Measurements from ENCODE around the gene PON3.
"Not testable (repeated sequence)": the region's sequence is repeated elsewhere in the genome, so short reads cannot be mapped to it uniquely, and the experiment has no call there.

PON3 gene

DNA sequence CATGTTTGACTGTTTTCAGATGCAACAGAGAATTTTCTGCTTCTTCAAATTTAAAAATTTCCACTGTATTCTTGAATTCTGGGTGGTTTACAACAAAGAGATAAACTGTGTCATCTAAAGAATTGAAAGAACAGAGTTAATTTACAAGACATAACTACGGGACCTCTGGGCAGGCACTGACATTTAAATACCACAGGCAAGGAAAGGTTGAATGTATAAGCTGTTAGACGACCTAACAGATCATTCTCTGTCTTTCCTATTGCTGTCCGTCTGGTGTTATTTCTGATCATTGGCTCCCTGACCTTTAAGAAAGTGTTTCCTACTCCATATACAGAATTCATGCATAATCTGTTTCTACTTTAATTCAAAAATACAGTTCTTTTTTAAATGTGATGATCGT lies 15.5 kb upstream of the PON3 start:
- DNase-seq, result no peak

GRCh38 chr7:95411036-95411435 lies 14.9 kb upstream of the PON3 start:
- DNase-seq, result no peak

DNA sequence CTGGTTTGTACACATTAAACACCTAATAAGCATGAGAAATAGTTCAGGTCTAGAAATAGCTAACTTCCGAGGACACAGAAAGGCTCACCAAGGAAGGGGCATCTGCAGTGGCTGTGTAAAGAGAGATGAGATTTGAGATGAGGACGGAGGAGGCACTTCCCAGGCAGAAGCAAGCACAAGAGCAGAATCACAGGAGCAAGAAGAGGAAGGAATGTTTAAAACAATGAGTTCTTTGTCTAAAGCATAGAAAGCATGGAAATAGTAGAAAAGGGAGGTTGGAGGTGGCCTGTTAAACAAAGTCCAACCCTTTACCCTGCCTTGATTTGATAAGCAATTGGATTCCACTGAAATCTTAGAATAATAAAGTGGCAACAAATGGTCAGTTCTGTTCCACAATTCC lies 11.6 kb upstream of the PON3 start:
- no peak for DNase-seq

DNA sequence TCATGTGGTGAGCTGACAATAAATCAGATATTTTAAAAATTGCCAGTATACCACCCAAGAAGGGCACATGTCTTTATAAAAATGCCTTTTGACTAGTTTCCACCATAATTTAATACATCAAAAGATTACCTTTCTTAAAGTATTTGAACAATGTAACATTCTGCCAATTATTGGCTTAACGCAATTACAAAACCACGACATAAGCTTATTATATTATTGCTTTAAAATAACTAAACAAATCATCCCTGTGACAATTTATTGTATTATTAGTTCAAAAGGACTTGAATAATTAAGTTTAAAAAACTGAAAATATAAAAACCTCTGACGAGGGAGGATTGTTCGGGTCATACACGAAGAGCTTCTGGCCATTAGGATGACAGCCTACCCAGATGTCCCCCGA lies 9.6 kb upstream of the PON3 start:
- no peak for DNase-seq

GRCh38 chr7:95405208-95405607 lies 9.0 kb upstream of the PON3 start:
- DNase-seq, result no peak

DNA sequence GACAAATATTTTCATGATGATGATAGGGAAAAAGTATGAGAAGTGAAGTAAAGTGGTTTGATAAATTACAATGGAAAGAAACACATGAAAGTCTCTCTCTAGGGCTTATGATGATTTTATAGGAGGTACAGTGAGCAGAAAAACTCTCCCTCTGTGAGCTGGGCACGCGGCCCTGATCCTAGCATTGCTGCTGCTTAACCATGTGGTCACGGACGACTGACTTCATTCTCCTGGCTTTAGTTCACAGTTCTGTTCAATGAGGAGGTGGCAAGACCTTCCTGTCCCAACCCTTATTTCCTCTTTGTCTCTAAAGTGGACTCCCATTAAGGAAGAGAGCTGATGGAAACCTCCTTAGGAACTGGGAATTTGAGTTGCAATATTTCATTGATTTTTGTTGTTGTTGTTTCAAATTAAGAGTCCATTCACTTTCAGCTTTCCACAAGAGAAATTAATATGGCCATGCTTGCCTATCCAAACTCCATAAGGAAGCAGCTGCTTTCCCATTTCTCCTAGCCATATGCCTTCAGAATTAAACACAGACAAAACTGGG lies 8.2 kb upstream of the PON3 start:
- DNase-seq, result no peak

GRCh38 chr7:95398155-95398940 lies 2.2 kb upstream of the PON3 start:
- no peak for DNase-seq

DNA sequence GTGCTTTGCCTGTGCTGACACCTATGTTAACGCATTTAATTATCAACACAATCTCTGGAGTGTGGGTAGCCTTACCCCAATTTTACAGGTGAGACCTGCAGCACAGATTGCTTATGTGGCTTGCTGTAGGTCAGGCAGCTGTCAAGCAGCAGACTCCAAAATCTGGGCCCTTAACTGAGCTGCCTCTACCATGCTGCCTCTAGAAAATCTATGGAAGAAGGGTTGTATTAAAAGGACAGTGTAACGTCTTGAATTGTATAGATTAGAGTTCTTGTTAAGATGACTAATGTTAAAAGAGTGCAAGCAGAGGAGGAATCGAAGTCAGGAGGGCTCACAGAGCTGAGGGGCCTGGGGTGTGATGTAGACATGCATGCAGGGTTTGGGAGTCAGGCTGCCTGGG lies 1.2 kb upstream of the PON3 start:
- no peak for DNase-seq

GRCh38 chr7:95395755-95396135 lies 430 bp downstream of the PON3 start:
- no peak for DNase-seq

GRCh38 chr7:95394370-95394769 lies 1.8 kb downstream of the PON3 start:
- DNase-seq, result no peak

DNA sequence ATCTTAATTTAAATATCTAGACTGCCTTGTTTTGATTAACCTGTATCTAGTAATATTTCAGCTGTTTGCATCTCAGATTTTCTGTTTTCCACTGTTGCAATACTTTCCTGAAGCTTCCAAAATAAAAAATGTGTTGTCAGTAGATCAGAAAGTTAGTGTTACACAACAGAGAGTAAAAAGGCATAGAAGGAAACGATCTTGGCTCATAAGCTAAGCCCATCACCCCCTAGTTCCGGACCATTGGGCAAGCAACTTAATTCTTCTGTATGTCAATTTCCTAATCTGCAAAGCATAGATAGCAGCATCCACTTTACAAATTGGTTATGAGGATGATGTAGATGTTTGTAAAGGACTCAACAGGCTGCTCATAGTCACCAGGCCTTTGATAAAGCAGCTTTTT lies 4.4 kb downstream of the PON3 start:
- DNase-seq, result no peak

GRCh38 chr7:95389516-95389915 lies 6.7 kb downstream of the PON3 start:
- DNase-seq, result no peak

- DNase-seq, result not testable (repeated sequence)
Measured at GRCh38 chr7:95379457-95379856, 16.7 kb downstream of the PON3 start.

DNA sequence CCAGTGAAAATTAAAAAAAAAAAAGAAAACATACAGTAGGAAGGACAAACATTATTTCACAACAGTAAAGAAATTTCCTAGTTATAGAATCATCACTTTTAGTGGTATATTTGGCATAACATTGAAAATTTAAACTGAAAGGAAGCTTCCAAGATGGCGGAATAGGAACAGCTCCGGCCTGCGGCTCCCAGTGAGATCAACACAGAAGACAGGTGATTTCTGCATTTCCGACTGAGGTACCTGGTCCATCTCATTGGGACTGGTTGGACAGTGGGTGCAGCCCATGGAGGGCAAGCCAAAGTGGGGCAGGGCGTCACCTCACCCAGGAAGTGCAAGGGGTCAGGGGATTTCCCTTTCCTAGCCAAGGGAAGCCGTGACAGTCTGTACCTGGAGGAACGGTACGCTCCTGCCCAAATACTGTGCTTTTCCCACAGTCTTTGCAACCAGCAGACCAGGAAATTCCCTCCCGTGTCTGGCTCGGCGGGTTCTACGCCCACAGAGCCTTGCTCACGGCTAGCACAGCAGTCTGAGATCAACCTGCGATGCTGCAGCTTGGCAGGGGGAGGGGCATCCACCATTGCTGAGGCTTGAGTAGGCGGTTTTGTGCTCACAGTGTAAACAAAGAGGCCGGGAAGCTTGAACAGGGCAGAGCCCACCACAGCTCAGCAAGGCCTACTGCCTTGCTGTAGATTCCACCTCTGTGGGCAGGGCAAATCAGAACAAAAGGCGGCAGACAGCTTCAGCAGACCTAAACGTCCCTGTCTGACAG lies 19.4 kb downstream of the PON3 start:
- no peak for DNase-seq

- no peak for DNase-seq
Measured at GRCh38 chr7:95375591-95376257, 20.5 kb downstream of the PON3 start.

- DNase-seq, result no peak
Measured at GRCh38 chr7:95373323-95373722, 22.9 kb downstream of the PON3 start.

DNA sequence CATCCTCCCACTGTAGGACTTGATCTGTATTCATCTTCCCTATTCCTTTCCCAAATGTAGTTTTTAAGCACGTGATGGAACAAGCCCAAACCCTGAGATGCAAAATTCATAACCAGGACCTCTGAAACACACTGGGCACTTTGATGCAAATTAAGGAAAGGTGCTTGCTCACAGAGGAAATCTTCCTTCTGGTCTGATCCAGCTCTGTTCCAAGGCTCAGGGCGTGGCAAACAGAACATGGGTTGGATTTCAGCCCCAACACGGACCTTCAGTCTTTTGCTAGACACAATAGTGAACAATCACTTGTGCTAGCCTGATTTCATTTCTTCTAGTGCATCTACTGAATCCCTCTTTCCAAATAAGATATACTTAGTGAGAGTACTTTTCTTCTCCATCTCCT lies 27.9 kb downstream of the PON3 start:
- no peak for DNase-seq

- DNase-seq, result no peak
Measured at GRCh38 chr7:95367606-95368005, 28.6 kb downstream of the PON3 start.

DNA sequence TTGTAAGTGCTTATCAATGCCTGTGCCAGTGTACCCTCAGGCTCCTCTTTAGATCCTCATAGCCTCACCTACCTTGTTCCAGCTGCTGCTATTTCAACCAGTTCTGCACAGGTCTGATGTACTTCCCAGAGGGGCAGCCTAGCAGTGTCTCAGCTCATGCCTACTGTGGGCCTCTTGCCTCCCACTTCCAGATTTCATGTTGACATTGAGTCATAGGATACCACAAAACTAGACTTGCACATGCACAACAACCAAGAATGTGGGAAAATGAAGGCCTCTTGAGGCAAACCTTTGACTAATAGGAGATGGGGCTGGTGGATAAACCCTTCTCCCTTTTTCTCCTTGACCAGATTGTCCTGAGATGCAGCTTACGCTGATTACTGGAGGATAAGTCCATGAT lies 31.0 kb downstream of the PON3 start:
- DNase-seq, result no peak

DNA sequence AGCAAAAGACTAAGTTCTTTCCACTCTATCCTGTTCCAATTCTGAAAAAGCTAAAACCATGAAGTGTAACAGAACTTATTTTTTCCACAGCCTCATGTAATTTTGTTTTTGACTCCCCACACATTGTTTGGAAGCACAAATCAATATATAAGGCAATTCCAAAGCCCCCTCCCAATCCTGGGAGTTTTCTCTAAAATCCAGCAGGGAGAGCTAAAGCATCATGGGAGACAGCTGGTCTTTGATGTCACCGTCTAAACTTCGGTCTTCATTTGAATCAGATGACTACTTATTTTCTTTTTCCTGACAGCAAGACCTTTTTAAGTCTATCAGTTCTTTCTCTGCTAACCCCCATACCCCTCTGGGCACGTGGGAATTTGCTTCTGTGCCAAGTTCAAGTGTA lies 38.6 kb downstream of the PON3 start:
- DNase-seq, result no peak

DNA sequence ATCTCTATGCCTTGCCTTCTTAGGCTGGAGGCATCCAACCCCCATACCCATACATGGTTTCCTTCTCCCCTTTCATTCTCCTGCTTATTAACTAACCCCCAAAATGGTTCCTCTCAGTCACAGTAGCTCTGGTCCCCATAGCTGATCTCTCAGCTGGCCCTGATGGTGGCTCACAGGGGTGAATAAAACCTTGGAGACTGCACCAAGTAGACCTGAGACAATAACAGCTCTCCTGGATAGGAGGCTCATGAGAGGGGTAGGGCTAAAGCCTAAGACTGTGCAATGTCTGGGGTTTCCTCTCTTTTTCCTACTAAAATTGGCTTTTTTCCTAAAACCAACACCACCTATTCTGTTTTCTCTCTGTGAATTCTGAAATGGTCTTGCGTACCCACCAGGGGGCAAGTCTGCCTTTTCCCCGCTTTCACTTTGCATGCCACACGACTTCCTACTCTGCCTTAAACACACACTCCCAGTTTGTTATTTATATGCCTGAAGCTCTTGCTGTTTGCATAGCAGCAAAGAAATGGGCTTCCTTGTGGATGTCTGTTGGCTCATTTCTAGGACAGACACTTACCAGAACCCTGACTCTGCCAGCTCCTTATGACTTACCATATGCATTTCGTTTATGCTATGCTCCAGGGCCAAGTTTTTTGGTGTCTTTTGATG lies 53.4 kb downstream of the PON3 start:
- DNase-seq, result no peak

GRCh38 chr7:95342029-95342428 lies 54.1 kb downstream of the PON3 start:
- DNase-seq, result no peak

DNA sequence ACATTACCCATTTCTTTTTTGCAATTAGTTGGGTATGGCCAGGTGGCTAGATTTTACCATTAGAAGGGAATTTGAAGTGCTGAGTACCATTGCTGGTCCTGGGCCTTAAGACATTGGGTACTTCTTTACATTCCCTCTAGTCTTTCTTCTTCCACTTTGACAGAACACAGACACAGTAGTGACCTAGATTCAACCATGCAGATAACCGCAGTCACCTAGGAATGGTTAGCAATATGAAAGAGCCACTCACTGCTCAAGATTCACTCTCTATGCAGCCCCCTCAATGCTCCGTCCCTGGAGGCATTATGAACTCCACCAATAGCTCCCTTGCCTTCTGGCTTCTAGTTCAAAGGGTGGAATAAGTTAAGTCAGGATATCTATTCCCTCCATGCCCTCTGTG lies 55.7 kb downstream of the PON3 start:
- DNase-seq, result no peak
